Middle frontal gyrus (tissue), 1 donor: Measurements from ENCODE around the gene IL15.
"Not testable (repeated sequence)": the region's sequence is repeated elsewhere in the genome, so short reads cannot be mapped to it uniquely, and the experiment has no call there.

Experiments
- DNase-seq: peaks from one replicate; pipeline ENCODE4 v3.0.0-alpha.2; 2015; ENCODE audit warnings: low spot score; ENCODE audit errors: extremely low spot score

IL15 gene

GRCh38 chr4:141646969-141647368 is 10.6 kb downstream of the IL15 start:
- no peak for DNase-seq

DNA sequence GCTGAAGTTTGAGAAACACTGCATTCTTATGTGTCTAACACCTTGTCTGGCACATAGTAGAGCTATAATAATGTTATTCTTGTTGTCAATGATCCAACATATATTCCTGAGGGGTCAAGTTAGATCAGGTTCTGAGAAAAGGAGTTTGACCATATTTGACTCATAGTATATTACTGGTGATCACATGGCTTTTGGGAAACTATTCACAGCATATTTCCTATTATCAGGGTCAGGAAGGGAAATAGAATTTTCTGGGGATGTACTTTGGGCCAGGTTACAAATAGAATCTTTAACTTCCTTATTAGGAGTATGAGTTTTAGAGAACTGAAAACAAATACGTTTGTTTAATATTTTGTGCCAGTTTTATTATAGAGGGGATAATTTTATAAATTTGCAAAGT is 11.6 kb downstream of the IL15 start:
- DNase-seq = no peak

DNA sequence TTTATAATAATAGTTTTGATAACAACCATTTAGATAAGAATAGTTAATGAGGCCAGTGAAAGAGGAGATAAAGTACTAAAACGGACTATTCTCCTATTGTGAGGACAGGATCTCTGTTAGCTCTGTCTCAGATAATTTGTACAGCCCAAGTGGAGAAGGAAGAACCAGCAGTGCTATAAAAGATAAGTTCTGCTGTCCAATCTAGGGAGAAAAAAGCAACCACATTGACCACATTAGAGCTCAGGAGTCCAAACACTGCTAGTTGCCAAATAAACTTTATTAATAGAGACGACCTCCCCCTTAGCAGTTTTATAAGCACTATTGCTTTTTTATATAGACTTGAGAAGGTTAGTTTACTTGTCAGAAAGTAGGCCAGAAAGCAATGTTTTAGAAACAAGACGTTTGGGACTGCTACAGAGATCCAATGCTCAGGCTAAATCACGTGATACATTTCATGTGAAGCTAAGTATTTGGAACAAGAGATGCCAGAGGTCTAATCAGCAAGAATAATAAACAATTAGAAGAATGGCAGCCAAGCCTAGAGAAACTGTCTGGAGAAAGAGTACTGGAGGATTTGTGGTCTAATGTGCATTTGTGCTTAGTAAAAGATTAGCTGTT is 15.9 kb downstream of the IL15 start:
- no peak for DNase-seq

DNA sequence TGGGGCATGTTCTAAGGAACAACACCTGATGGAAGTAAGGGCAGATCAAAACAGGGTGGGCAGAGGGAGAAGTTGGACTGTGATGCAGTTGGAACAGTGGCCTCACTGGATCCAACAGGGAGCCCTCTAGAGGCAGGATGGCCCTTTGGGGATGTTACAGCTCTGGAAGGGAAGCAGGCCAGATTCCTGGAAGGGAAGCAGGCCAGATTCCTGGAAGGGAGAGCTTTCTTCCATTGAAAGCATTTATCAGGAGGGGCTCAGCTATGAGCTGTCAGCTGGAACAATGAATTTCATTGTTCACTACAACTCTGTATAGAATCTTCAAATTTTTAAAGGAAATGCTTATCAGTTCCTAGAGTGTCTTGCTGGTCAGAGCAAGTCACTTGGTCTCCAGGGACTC is 17.7 kb downstream of the IL15 start:
- no peak for DNase-seq

DNA sequence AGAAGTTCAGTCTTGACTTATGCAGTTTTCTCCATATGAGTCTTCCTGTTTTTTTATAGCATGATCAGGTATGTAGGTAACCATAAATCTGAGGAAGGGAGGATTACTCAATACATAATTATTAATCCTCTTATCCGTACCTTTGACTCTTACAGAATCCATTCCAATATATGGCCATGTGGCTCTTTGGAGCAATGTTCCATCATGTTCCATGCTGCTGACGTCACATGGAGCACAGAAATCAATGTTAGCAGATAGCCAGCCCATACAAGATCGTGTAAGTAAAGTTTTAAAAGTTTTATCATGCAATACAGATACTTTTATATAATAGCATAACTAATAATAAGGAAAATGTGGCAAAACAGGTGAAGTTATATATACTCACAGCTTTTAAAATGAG is 19.6 kb downstream of the IL15 start:
- no peak for DNase-seq

DNA sequence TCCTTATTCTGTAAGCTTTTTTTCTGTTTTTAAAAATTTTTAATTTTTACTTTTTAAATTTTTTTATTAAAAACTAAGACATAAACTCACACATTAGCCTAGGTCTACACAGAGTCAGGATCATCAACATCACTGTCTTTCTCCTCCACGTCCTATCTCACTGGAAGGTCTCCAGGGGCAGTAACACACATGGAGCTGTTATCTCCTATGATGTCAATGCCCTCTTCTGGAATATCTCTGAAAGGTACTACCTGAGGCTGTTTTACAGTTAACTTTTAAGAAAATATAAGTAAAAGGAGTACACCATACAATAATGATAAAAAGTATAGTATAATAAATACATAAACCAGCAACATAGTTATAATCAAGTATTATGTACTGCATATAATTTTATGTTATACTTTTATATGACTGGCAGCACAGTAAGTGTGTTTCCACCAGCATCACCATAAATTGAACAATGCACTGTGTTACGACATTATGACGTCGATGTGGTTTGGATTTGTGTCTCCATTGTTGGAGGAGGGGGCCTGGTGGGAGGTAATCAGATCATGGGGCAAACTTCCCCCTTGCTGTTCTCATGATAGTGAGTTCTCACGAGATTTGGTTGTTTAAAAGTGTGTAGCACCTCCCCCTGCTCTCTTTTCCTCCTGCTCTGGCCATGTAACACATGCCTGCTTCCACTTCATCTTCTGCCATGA is 21.3 kb downstream of the IL15 start:
- DNase-seq = no peak

- DNase-seq = no peak
Observed at GRCh38 chr4:141658309-141658708, 21.9 kb downstream of the IL15 start.

GRCh38 chr4:141659539-141659938 is 23.2 kb downstream of the IL15 start:
- DNase-seq = no peak

DNA sequence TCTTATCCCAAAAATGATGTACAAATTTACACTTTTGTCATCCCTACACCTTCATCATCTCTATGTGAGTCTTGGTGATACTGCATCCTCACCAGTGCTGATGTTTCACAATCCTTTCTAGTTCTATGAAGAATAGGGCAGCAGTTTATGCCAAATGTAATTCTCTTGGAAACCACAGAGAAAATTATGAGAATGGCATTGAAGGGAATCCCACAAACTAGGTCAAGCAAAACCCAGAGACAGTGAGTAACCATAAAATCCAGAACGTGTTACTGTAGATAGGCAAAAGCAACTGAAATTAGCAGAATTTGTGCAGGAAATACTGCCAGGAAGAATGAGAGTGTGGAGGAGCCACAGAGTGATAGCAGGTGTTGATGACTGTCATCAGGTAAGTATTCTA is 24.5 kb downstream of the IL15 start:
- DNase-seq = no peak

- no peak for DNase-seq
Observed at GRCh38 chr4:141668200-141668910, 32.0 kb downstream of the IL15 start.

- DNase-seq = no peak
Observed at GRCh38 chr4:141669501-141669900, 33.1 kb downstream of the IL15 start.

GRCh38 chr4:141675384-141675783 is 39.0 kb downstream of the IL15 start:
- DNase-seq = no peak

DNA sequence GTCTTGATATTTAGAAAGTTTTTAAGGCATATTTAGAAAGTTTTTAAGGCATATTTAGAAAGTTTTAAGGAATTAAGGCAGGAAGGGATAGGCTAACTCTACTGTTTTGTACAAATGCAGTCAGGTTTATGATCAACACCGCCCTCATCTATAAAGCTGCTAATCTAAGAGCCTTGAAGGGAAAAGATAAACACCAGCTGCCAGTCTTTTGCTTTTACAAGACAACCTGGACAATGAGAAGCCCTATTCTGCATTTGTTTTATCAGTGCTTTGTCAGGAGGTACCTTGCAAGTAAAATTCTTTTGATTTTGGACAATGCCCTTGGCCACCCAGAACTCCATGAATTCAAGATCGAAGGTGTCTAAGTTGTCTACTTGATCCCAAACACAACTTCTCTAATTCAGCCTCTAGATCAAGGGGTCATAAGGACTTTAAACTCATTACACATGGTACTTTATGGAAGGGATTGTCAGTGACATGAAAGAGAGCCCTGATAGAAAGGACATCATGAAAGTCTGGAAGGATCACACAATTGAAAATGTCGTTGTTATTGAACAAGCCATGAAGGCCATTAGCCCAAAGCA is 39.8 kb downstream of the IL15 start:
- DNase-seq = no peak

DNA sequence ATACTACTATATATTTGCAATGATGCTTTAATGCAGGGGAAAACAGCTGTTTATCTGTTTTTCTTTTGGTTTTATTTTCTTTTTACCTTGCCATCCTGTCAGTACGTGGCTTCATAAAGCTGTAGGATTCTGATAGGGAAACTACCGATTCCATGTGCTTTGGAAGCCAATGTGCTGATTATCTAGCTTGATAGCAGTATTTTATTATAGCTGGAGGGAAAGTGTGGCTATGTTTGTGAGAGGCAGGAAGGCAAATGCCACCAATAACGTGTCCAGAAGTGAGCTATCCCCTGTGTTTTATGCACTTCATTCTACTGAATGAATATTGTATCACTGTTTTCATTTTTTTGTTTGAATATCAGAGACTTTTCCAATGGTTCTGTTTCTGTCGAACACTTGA is 43.7 kb downstream of the IL15 start:
- no peak for DNase-seq

- no peak for DNase-seq
Observed at GRCh38 chr4:141684785-141685184, 48.4 kb downstream of the IL15 start.

- DNase-seq = no peak
Observed at GRCh38 chr4:141686146-141686775, 49.9 kb downstream of the IL15 start.

DNA sequence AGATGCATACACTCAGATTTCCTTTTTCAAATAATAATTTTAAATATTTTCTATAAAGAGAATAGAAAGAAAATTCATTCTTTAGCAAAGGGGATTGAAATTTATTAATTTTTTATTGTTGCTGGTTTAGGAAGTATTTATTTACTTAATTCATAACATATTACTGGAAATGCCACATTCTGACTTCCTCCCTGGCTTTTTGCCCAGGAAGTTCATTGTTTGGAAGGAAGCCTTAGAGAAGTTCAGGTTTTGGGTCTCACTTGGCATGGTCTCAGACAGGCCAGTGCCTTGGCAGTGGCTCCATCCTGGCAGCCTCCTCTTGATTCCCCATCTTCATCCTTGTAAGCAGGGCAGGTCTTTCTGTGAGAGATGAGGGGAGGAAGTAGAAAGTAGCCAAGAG is 50.5 kb downstream of the IL15 start:
- DNase-seq = no peak

- DNase-seq = not testable (repeated sequence)
Observed at GRCh38 chr4:141689726-141690296, 53.4 kb downstream of the IL15 start.

GRCh38 chr4:141691247-141691646 is 54.9 kb downstream of the IL15 start:
- DNase-seq = not testable (repeated sequence)

DNA sequence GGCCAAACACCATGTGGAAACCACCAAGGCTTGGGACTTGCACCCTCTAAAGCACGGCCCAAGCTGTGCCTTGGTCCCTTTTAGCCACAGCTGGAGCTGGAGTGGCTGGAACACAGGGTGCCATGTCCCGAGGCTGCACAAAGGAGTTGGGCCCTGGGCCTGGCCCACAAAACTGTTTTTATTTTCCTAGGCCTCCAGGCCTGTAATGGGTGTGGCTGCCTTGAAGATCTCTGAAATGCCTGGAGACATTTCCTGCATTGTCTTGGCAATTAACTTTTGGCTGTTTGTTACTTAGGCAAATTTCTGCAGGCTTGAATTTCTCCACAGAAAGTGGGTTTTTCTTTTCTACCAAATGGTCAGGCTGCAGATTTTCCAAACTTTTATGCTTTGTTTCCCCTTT is 55.7 kb downstream of the IL15 start:
- DNase-seq = no peak

GRCh38 chr4:141697116-141697515 is 60.7 kb downstream of the IL15 start:
- no peak for DNase-seq
